Tibial nerve (tissue), 4 donors: ENCODE data around the gene PRDM11. TPM values are rescaled to one million over a fixed set of nuclear protein-coding genes. Genes with fewer than 3 reads are reported as not detected.
A peak's percentile ranks its signal among the peaks of the same experiment; 100 is the strongest.

Experiments
- DNase-seq, 2 donors: peaks; one replicate each; pipeline ENCODE4 v3.0.0-alpha.2; 2019; ENCODE audit warnings: low spot score in 2 of 2
- H3K27ac ChIP-seq, 4 donors: fragments of 200-600 bp; sonication (generic) in 3 of 4; one replicate each; pipeline ENCODE4 v1.5.1; 2017 to 2019; ENCODE audit warnings: mild to moderate bottlenecking in 1 of 4
- H3K27me3 ChIP-seq, 2 donors: fragments of 200-600 bp; sonication (generic) in 1 of 2; one replicate each; pipeline versions ENCODE4 v1.5.1 to v1.6.0; 2017 to 2019
- H3K36me3 ChIP-seq, 3 donors: fragments of 200-600 bp; sonication (generic); one replicate each; pipeline ENCODE4 v1.5.1; 2018 to 2019
- H3K4me1 ChIP-seq, 4 donors: fragments of 200-600 bp; sonication (generic) in 3 of 4; one replicate each; pipeline ENCODE4 v1.5.1; 2017 to 2019
- H3K4me3 ChIP-seq, 4 donors: fragments of 200-600 bp; sonication (generic) in 3 of 4; one replicate each; pipeline ENCODE4 v1.5.1; 2017 to 2019; ENCODE audit warnings: mild to moderate bottlenecking in 1 of 4, moderate library complexity in 1 of 4
- H3K9me3 ChIP-seq, 4 donors: fragments of 200-600 bp; sonication (generic) in 3 of 4; one replicate each; pipeline ENCODE4 v1.5.1; 2017 to 2019
- EP300 ChIP-seq, 2 donors: sonication (generic); formaldehyde crosslinking; IDR thresholded peaks; one replicate each; pipeline ENCODE4 v1.6.1; 2017; ENCODE audit warnings: antibody characterized with exemption in 2 of 2, mild to moderate bottlenecking in 1 of 2
- POLR2A ChIP-seq, 2 donors: fragments of 450-650 bp; IDR thresholded peaks; one replicate each; pipeline ENCODE4 v1.6.1; 2017; ENCODE audit warnings: antibody characterized with exemption in 2 of 2, mild to moderate bottlenecking in 2 of 2, moderate library complexity in 2 of 2
- WGBS, 2 donors: methylation state at CpG; one replicate each; pipeline ENCODE4 v1.1.5; 2018; 5-methylcytosine and 5-hydroxymethylcytosine counted together
- total RNA-seq, 4 donors: library from RNA; depleted of rRNA; stranded (reverse); fragments of >200 nt; gene quantifications; one replicate each; pipeline ENCODE4 v1.1.0, GENCODE V29; 2016
- TF ChIP-seq, protein P1 (sequence below), 5 experiments: fragments of 200-600 bp in 3 of 5; fragments of 450-650 bp in 2 of 5; sonication (generic) in 3 of 5; IDR thresholded peaks; one replicate each; pipeline ENCODE4 v1.5.1; 2016 to 2019; ENCODE audit warnings: antibody characterized with exemption in 5 of 5, mild to moderate bottlenecking in 3 of 5, moderate library complexity in 2 of 5

Gene PRDM11
- total RNA-seq, 4 donors from 2014 or later: 17.5 to 26.1 (median 25.8) TPM

DNA sequence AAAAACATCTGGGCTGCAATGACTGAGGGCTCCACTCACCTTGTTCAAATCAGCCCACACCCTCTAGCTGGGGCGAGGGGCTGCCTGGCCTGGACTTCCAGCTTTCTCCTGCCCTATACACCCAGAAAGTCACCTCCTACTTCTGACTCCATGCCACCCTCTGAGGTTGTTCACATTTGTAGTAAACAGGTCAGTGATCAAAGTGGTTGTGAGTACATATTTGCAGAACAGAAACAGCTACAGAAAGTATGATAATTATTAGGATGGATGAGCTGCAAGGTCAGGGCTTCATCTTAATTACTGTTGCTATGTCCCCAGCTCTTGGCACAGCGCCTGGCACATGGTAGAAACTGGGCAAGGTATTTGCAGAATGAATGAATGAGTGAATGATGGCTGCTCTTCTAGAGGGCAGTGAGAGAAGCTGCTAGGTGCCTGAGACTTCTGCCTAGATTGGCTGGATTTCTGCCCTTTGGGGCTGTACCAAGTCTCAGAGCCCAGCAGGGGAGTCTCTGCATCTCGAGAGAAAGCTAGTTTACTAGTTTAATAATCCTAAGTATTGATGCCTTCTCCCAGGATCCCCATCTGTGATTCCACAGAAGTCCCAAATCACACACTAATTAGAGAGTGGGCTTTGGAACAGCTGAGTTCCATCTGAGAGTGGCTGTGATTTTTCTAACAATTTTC, 103.7 kb downstream of the PRDM11 start:
- no peak for TF ChIP-seq EP300 (IDR thresholded peaks at IDR 0.05)
- TF ChIP-seq, protein P1, sequence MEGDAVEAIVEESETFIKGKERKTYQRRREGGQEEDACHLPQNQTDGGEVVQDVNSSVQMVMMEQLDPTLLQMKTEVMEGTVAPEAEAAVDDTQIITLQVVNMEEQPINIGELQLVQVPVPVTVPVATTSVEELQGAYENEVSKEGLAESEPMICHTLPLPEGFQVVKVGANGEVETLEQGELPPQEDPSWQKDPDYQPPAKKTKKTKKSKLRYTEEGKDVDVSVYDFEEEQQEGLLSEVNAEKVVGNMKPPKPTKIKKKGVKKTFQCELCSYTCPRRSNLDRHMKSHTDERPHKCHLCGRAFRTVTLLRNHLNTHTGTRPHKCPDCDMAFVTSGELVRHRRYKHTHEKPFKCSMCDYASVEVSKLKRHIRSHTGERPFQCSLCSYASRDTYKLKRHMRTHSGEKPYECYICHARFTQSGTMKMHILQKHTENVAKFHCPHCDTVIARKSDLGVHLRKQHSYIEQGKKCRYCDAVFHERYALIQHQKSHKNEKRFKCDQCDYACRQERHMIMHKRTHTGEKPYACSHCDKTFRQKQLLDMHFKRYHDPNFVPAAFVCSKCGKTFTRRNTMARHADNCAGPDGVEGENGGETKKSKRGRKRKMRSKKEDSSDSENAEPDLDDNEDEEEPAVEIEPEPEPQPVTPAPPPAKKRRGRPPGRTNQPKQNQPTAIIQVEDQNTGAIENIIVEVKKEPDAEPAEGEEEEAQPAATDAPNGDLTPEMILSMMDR (IDR thresholded peaks at IDR 0.05): no peak
- TF ChIP-seq POLR2A (IDR thresholded peaks at IDR 0.05): no peak
- no peaks in the 10 kb centered on the region for H3K4me1 ChIP-seq
- no peaks in the 10 kb centered on the region for H3K36me3 ChIP-seq
- no peak overlapping the region for H3K4me3 ChIP-seq
- H3K9me3 ChIP-seq: no peaks in the 10 kb centered on the region
- H3K27me3 ChIP-seq: peaks cover 0 to 3% of the 10 kb centered on the region in 2 donors
- WGBS, 2 donors: 47 to 67% methylated on average over 3 of the region's 3 CpGs
- no peak for DNase-seq
- no peak overlapping the region for H3K27ac ChIP-seq

DNA sequence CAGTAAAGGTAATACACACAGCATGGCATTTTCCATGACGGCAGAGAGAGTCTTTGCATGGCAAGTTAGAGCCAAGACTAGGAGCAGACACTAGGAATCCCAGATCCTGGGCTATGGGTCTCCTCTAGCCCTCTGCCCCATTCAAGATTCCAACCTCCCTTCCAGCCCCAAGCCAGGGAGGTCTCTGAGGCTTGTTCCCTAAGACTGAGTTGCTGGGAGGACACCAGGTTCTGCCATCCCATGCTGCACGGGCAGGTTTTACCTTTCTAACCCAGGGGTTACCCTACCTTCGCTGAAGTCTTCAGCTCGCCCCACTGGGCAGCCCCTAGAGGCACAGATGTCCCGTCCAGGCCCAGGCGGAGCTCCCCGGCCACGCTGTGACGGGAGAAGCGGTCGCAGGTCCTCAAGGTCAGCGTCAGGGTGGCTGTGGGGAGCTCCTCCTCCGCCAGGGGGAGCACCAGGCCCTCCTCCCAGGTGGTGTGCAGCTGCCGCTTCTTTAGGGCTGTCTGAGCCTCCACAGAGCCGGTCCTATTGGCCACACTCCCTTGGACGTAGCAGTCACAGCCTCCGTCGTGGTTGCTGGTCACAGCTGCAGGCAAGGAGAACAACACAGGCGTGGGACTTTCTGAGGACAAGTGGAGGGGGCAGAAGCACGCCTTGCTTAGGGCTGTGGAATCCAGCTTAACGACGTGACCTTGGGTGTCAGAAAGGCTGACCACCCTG, 105.9 kb downstream of the PRDM11 start:
- DNase-seq: no peak
- TF ChIP-seq EP300 (IDR thresholded peaks at IDR 0.05) (no peak), POLR2A (IDR thresholded peaks at IDR 0.05) (no peak)
- TF ChIP-seq, protein P1 (IDR thresholded peaks at IDR 0.05): peak in 4 of 5 experiments; percentile 26 to 49 (median 38)
- H3K36me3 ChIP-seq: no peaks in the 10 kb centered on the region
- no peaks in the 10 kb centered on the region for H3K9me3 ChIP-seq
- H3K27ac ChIP-seq: no peak overlapping the region
- WGBS, 2 donors: 35 to 47% methylated on average over 21 of the region's 22 CpGs
- H3K27me3 ChIP-seq: peaks cover 0 to 9% of the 10 kb centered on the region in 2 donors
- no peaks in the 10 kb centered on the region for H3K4me1 ChIP-seq
- no peak overlapping the region for H3K4me3 ChIP-seq

DNA sequence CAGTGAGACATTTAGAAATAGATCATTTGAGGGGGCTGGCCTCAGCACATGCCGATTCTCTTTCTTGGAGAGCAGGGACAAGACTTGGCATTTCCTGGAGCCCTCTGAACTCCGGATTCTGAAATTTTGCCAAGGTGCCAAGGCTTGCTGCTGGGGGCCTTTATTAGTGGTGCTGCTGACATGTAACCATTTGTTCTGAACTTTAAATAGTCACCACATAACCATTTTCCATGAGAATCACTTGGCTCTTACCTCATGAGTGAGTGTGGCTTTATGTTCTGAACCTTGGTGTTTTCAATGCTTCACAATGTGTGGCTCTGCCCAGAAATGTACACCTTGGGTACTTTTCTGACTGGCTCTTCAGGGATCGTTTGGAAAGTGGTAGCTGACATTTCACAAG, 106.4 kb downstream of the PRDM11 start:
- Histone ChIP-seq H3K4me3 (no peak overlapping the region), H3K36me3 (no peaks in the 10 kb centered on the region), H3K27ac (no peak overlapping the region), H3K27me3 (peaks cover 0 to 9% of the 10 kb centered on the region in 2 donors), H3K9me3 (no peaks in the 10 kb centered on the region), H3K4me1 (no peaks in the 10 kb centered on the region)
- no peak for TF ChIP-seq POLR2A (IDR thresholded peaks at IDR 0.05)
- TF ChIP-seq EP300 (IDR thresholded peaks at IDR 0.05): no peak
- TF ChIP-seq, protein P1 (IDR thresholded peaks at IDR 0.05): no peak
- DNase-seq: no peak
- 42 to 46% methylated on average over 3 of the region's 3 CpGs for WGBS, 2 donors

DNA sequence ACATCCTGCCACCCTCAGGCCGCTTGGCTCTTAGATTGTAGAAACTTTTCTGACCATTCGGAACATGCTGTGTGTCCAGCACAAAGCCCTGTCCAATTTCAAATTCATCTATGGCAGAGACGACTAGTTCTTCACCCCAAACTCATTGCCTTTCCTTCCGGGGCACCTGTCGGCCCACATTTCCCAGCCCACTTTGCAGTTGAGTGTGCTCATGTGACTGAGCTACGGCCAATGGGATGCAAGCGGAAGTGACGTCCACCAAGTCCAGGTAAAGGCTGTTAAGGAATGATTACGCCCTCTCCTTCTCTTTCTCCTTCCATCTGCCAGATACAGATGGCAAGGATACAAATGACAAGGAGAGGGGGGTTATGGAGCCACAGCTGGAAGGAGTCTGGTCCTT, 107.2 kb downstream of the PRDM11 start:
- H3K27me3 ChIP-seq: peaks cover 0 to 9% of the 10 kb centered on the region in 2 donors
- H3K4me1 ChIP-seq: no peaks in the 10 kb centered on the region
- H3K36me3 ChIP-seq: no peaks in the 10 kb centered on the region
- WGBS, 2 donors: 86 to 87% methylated on average over 9 of the region's 9 CpGs
- H3K4me3 ChIP-seq: no peak overlapping the region
- DNase-seq: no peak
- H3K9me3 ChIP-seq: no peaks in the 10 kb centered on the region
- TF ChIP-seq POLR2A (IDR thresholded peaks at IDR 0.05) (no peak), EP300 (IDR thresholded peaks at IDR 0.05) (no peak)
- TF ChIP-seq, protein P1 (IDR thresholded peaks at IDR 0.05): no peak
- H3K27ac ChIP-seq: no peak overlapping the region

DNA sequence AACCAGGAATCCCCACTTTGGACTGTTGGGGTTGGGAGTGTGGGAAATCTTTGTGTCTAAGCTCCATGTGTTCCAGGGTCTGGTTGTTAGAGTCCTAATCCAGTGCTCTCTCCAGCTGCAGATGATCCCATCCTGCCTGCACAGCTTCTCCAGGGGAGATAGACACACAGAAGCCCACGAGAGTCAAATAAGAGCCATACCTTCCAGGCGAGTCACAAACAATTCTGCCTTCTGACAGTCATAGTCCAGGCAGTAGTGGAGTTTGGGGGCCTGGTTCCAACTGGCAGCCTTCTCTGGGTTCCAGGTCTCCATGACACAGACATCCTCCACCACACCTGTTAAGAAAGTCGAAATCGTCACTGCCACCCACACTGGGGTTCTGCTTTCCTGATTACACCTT, 107.6 kb downstream of the PRDM11 start:
- H3K4me3 ChIP-seq: no peak overlapping the region
- TF ChIP-seq, protein P1 (IDR thresholded peaks at IDR 0.05): no peak
- TF ChIP-seq POLR2A (IDR thresholded peaks at IDR 0.05): no peak
- no peak for TF ChIP-seq EP300 (IDR thresholded peaks at IDR 0.05)
- WGBS, 2 donors: 85 to 89% methylated on average over 4 of the region's 4 CpGs
- peaks cover 0 to 9% of the 10 kb centered on the region in 2 donors for H3K27me3 ChIP-seq
- no peak for DNase-seq
- no peaks in the 10 kb centered on the region for H3K4me1 ChIP-seq
- H3K9me3 ChIP-seq: no peaks in the 10 kb centered on the region
- H3K27ac ChIP-seq: no peak overlapping the region
- no peaks in the 10 kb centered on the region for H3K36me3 ChIP-seq
